ENCODE results near the gene PCMT1.

DNA sequence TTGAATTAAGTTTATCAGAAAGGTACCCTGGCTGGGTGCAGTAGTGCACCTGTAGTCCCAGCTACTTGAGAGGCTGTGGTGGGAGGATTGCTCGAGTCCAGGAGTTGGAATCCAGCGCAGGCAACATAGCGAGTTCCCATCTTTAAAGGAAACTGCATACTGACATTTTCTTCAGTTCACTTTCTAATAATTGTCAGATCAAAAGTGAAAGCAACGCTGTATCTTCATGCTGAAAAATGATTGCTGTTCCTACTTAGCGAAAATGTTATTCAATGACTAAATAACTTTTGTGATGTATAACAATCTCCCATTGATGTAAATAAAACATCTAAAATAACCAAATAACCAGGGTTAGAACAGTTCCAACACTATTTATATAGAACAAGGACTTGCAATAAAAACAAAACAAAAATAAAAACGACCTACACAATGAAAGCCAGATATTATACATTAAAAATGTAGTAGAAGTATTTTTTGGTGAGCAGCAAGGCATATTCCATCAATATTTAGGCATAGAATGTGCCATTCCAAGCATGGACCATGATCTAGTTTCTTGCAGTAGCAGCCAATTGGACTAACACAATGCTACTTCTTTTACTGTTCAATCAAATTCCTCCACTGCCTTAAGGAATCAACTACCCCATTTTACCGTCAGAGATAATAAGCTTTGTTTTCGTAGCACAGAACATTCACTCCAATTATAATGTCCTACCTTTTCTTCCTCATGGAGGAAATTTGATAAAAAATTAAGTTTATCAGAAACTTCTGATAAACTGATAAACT, 33.2 kb upstream of the PCMT1 start:
- TF ChIP-seq CTCF (IDR thresholded peaks at IDR 0.05) (no peak), POLR2A (IDR thresholded peaks at IDR 0.05) (no peak)

All from esophagus squamous epithelium (tissue), 4 donors.